NB4 (cell line): ENCODE data around the gene SPOP.

ENCODE experiments used
- DNase-seq: peaks from one replicate; pipeline ENCODE4 v3.0.0; 2010; ENCODE audit warnings: low read depth
- H3K4me3 ChIP-seq: one replicate; pipeline ENCODE4 v1.5.1; 2011; ENCODE audit warnings: mild to moderate bottlenecking, low read depth, low read length, moderate library complexity
- MYC ChIP-seq: IDR thresholded peaks from 2 replicates; pipeline ENCODE4 v1.6.1; 2011; ENCODE audit warnings: low read depth, low read length
- POLR2A ChIP-seq: IDR thresholded peaks from 2 replicates; pipeline ENCODE4 v1.6.1; 2011; ENCODE audit warnings: mild to moderate bottlenecking; ENCODE audit not compliant: insufficient read length; ENCODE audit errors: extremely low read depth
- TF ChIP-seq, protein P1 (sequence below): IDR thresholded peaks from one replicate; pipeline ENCODE4 v1.5.1; 2012; ENCODE audit warnings: low read depth, low read length
- TF ChIP-seq, protein P2 (sequence below): IDR thresholded peaks from 2 replicates; pipeline ENCODE4 v1.6.1; 2011; ENCODE audit warnings: low read depth, low read length

Gene SPOP

DNA sequence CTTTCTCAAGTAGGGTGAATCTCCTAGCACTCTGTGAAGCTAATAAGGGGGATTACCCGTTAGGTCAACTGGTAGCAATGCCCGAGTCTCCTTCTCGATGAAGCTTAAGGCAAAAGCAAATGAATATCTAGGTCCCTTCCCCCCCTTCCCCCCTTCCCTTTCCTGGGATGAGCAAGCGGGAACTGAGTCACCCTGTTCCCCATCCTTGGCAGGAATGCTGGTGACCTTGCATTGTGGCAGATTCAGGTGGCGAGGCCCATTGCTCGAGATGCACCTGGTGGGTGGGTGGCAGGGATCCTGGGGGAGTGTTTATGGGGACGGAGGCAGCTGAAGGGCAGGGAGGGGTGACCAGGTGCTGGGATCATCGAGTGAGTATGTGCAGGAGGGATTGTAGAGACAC lies 95.1 kb downstream of the SPOP start:
- TF ChIP-seq POLR2A = no peak
- TF ChIP-seq MYC = no peak
- TF ChIP-seq, protein P1, sequence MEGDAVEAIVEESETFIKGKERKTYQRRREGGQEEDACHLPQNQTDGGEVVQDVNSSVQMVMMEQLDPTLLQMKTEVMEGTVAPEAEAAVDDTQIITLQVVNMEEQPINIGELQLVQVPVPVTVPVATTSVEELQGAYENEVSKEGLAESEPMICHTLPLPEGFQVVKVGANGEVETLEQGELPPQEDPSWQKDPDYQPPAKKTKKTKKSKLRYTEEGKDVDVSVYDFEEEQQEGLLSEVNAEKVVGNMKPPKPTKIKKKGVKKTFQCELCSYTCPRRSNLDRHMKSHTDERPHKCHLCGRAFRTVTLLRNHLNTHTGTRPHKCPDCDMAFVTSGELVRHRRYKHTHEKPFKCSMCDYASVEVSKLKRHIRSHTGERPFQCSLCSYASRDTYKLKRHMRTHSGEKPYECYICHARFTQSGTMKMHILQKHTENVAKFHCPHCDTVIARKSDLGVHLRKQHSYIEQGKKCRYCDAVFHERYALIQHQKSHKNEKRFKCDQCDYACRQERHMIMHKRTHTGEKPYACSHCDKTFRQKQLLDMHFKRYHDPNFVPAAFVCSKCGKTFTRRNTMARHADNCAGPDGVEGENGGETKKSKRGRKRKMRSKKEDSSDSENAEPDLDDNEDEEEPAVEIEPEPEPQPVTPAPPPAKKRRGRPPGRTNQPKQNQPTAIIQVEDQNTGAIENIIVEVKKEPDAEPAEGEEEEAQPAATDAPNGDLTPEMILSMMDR = no peak
- TF ChIP-seq, protein P2, sequence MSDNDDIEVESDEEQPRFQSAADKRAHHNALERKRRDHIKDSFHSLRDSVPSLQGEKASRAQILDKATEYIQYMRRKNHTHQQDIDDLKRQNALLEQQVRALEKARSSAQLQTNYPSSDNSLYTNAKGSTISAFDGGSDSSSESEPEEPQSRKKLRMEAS = no peak
- DNase-seq = no peak
- no peak overlapping the region for H3K4me3 ChIP-seq

DNA sequence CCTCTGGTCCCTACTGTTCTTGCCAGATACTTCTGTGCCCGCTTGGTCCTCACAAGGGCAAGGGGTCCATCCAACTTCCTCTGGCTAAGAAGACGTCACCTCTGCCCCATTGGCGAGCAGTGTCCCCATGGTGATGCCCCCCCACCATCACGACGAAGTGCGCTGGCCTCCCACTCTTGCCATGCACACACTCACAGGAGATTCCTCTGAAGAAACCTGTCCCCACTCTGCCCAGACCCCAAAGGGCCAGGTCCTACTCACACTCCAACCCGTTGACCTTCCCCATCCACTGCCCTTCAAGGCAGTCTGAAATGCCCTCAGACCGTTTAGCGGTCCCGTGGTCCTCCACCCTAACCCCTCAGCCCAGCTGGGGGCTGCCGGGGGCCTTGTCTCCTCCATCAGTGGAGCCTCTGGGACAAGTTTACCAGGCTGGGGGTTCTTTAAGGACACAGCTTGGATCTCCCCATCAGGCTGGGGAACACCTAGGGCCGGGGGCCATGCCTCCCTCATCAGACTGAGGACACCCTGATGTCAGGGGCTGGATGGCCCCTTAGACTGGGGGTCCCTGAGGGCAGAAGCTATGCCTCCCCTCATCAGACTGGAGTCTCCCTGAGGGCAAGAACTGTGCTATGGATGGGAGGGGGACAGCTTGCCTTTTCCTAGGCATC lies 95.7 kb downstream of the SPOP start:
- TF ChIP-seq POLR2A = no peak
- DNase-seq = no peak

DNA sequence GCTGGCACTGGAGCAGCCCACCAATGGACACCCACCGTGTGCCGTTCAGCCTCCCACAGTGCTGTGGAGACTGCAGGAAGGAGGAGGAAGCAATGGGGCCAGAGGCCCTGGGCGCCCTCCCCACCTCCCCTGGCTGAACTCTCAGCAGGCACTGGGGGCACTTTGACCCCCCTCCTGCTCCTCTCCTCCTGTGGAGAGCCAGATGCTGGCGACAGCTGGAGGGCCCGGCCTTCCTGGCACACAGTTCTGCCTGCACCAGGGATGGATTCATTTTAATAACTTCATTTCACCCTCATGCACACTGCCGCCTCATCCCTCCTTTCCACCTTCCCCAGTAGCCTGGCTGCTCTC lies 96.3 kb downstream of the SPOP start:
- no peak for DNase-seq
- no peak for TF ChIP-seq POLR2A
- TF ChIP-seq, protein P1 = no peak
- no peak for TF ChIP-seq MYC
- TF ChIP-seq, protein P2 = no peak
- H3K4me3 ChIP-seq = no peak overlapping the region

More for the DNA sequence above, 95.7 kb downstream of the SPOP start:
- H3K4me3 ChIP-seq = no peak overlapping the region

DNA sequence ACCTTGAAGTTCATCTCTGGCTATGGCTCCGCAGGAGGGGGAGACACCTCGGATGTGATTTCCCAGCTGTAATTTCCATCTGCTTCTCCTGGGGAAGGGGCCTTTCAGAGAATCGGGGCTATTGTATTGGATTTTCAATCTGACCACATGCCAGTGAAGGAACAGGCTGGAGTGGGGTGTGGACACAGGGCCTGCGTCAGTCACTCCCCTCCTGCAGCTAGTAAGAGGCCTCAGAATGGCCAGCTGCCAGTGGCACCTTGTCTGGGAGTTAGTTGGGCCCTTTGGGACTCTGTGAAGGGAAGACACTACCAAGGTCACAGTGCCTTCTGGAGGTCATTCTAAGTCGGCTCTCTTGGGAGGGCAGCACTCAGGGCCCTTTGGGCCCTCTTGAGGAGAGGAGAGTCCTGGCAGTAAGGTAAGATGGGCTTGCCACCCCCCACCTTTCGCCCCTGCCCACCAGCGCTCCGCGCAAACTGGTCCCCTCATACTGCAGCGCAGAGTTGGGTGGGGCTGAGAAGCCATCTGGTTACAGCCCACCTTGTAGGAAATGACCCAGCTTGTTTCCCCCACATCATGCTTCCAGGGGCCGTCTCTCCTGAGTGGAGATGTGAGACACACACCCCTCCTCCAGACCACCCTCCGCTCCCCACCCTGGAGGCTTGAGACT lies 96.8 kb downstream of the SPOP start:
- TF ChIP-seq MYC = no peak
- no peak overlapping the region for H3K4me3 ChIP-seq
- DNase-seq = no peak

DNA sequence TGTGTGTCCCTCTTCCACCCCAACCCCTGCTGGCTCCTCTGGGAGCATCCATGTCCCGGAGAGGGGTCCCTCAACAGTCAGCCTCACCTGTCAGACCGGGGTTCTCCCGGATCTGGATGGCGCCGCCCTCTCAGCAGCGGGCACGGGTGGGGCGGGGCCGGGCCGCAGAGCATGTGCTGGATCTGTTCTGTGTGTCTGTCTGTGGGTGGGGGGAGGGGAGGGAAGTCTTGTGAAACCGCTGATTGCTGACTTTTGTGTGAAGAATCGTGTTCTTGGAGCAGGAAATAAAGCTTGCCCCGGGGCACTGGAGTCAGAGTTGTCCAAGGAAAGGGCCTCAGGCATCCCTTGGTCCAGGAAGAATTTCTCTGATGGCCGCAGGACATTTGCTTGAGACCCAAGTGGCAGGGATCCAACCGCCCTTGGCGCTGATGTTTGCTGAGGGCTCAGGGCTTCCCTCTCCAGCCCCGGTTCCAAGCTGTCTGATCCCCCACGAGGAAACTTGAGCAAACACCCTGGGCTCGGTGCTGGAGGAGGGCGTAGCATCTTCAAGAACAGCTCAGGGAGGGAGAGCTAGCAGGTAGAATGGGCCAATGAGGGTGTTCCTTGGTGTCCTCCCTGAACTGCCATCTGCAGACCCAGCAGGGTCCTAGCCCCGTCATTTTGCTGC lies 97.7 kb downstream of the SPOP start:
- DNase-seq = no peak
- H3K4me3 ChIP-seq = no peak overlapping the region
- TF ChIP-seq MYC = no peak
- TF ChIP-seq, protein P1 = no peak
- no peak for TF ChIP-seq POLR2A
- TF ChIP-seq, protein P2 = no peak

DNA sequence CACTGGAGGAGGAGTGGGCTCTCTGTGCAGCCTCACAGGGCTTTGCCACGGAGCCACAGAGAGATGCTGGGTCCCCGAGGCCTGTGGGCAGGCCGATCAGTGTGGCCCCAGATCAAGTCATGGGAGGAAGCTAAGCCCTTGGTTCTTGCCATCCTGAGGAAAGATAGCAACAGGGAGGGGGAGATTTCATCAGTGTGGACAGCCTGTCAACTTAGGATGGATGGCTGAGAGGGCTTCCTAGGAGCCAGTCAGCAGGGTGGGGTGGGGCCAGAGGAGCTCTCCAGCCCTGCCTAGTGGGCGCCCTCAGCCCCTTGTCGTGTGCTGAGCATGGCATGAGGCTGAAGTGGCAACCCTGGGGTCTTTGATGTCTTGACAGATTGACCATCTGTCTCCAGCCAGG lies 98.4 kb downstream of the SPOP start:
- no peak for DNase-seq
- no peak overlapping the region for H3K4me3 ChIP-seq
- TF ChIP-seq, protein P2 = no peak
- TF ChIP-seq POLR2A (no peak), MYC (no peak)
- TF ChIP-seq, protein P1 = no peak
